AG10803 (cell line): ENCODE data around the gene GLTP.
A peak's percentile ranks its signal among the peaks of the same experiment; 100 is the strongest.
"Not testable (repeated sequence)": the region's sequence is repeated elsewhere in the genome, so short reads cannot be mapped to it uniquely, and the experiment has no call there.

Experiments
- DNase-seq: peaks from one replicate; pipeline ENCODE4 v3.0.0; 2010; ENCODE audit warnings: low read depth
- H3K4me3 ChIP-seq: 2 replicates; pipeline ENCODE4 v1.5.1; 2011; ENCODE audit warnings: mild to moderate bottlenecking, low read length, control low read depth
- CTCF ChIP-seq: conservative IDR thresholded peaks from 2 replicates; pipeline ENCODE4 v1.5.1; 2011; ENCODE audit warnings: mild to moderate bottlenecking, low read length, control low read depth, inconsistent platforms

The GLTP gene

GRCh38 chr12:109900752-109901580 is 20.6 kb upstream of the GLTP start:
- no peak for DNase-seq
- TF ChIP-seq CTCF = no peak
- peak overlapping the region; percentile 83 for H3K4me3 ChIP-seq

- peak; percentile 84 for DNase-seq
- TF ChIP-seq CTCF = peak; percentile 56
- H3K4me3 ChIP-seq = peak within 1 kb of the TSS; percentile 83
Measured at GRCh38 chr12:109899783-109900751, 19.7 kb upstream of the GLTP start, which contains the start of gene TCHP. TSS of gene TCHP (plus strand) at chr12:109900274. CDS start at chr12:109903027, 2,753 bp downstream.

- not testable (repeated sequence) for DNase-seq
- peak overlapping the region; percentile 83 for H3K4me3 ChIP-seq
Measured at GRCh38 chr12:109899345-109899744, 19.0 kb upstream of the GLTP start.

GRCh38 chr12:109897029-109897428 is 16.7 kb upstream of the GLTP start:
- H3K4me3 ChIP-seq = no peak overlapping the region
- no peak for DNase-seq
- no peak for TF ChIP-seq CTCF

GRCh38 chr12:109896188-109896587 is 15.8 kb upstream of the GLTP start:
- TF ChIP-seq CTCF = no peak
- no peak for DNase-seq
- no peak overlapping the region for H3K4me3 ChIP-seq

- no peak for TF ChIP-seq CTCF
- H3K4me3 ChIP-seq = no peak overlapping the region
- DNase-seq = no peak
Measured at GRCh38 chr12:109894939-109895338, 14.6 kb upstream of the GLTP start.

- TF ChIP-seq CTCF = no peak
- no peak for DNase-seq
Measured at GRCh38 chr12:109893261-109893995, 13.1 kb upstream of the GLTP start.

More at GRCh38 chr12:109893261-109893995, 13.1 kb upstream of the GLTP start:
- no peak overlapping the region for H3K4me3 ChIP-seq
